ENCODE data around the gene KMT2E. TPM values are rescaled to one million over a fixed set of nuclear protein-coding genes. Genes with fewer than 3 reads are reported as not detected.
A peak's percentile ranks its signal among the peaks of the same experiment; 100 is the strongest.

KMT2E gene
- total RNA-seq, 6 experiments from 2014 or later, result 39.7 to 53.4 (median 50.1) TPM

DNA sequence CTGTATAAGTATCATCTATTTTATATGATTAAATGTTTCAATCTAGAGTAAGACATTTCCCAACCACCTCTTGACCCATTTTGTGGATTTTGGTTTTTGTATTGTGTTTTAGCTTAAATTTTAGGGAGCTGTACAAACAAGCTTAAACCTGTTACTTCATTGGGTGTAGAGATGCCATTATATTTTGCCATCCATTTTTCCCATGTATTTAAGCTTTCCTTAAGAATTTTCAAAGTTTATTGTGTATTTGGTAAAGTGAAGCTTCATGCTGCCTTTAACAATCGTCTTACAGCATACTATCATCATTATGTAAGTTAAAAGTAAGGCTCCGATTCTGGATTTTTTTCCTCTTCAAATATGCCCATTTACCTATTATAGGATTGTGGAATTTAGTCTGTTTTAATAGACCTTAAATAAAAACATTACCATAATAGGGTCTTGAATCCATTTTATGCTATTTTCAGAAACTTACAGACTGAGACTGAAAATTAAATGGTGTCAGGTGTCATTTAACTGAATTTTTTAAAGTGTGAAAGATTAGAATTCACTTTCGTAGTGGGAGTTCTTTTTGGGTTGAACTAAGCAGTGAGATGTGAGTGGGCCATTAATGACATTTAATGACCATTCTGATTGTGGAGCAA, 2.2 kb downstream of the KMT2E start:
- no peak for DNase-seq
- TF ChIP-seq, protein P1, sequence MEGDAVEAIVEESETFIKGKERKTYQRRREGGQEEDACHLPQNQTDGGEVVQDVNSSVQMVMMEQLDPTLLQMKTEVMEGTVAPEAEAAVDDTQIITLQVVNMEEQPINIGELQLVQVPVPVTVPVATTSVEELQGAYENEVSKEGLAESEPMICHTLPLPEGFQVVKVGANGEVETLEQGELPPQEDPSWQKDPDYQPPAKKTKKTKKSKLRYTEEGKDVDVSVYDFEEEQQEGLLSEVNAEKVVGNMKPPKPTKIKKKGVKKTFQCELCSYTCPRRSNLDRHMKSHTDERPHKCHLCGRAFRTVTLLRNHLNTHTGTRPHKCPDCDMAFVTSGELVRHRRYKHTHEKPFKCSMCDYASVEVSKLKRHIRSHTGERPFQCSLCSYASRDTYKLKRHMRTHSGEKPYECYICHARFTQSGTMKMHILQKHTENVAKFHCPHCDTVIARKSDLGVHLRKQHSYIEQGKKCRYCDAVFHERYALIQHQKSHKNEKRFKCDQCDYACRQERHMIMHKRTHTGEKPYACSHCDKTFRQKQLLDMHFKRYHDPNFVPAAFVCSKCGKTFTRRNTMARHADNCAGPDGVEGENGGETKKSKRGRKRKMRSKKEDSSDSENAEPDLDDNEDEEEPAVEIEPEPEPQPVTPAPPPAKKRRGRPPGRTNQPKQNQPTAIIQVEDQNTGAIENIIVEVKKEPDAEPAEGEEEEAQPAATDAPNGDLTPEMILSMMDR (IDR thresholded peaks at IDR 0.05), result no peak
- H3K4me3 Mint-ChIP-seq, result peak overlapping the region; percentile 100
- peaks cover 8% of the 10 kb centered on the region for H3K9me3 Mint-ChIP-seq
- H3K27ac Mint-ChIP-seq, result peak overlapping the region; percentile 100
- H3K27me3 Mint-ChIP-seq (ENCODE audit: insufficient read depth), result peaks cover 17% of the 10 kb centered on the region
- peaks cover 37% of the 10 kb centered on the region for H3K36me3 Mint-ChIP-seq (ENCODE audit: low read depth)
- H3K4me1 Mint-ChIP-seq (ENCODE audit: low read depth), result peaks cover 46% of the 10 kb centered on the region

DNA sequence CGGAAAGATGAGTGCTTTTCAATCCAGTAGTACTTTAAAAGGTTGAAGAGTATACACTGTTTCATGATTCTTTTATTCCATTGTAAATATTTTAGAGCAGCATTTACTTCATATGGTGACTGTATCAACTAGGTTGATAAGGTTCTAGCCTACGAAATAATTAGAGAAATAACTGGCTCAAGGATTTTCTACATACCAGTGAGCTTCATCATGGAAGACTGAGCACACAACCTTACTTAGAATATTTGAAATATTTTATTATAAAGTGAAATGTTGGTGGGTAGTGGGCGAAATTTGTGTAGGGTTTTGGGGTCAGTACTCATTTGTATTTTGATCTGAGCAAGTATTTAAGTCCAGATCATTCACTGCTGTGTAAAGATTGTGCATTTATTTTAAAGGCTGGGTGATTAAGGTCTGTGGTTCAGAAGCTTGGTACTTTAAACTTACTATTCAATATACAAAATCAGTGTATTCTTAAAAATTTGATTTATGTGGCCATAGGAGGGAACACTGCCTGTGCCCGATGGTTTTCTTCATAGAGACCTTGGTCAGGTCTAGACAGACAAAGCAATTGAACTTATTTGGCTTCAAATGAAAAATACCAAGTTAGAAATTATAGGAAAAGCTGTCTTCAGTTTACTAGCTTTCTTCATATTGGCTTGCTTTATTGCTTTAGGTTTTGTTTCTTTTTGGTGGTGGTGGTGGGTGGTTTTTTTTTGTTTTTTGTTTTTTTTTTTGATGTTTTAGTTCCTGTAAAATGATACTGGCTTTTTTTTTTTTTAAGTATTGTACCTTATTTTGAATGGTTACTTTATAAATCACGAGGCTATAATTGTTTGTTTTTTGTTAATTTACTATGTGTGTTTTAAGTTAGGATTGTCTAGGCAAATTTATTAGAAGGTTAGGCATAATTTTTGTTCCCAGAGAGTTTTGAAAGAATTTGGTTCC, 3.0 kb downstream of the KMT2E start:
- Mint-ChIP-seq H3K4me3 (peak overlapping the region; percentile 100), H3K36me3 (ENCODE audit: low read depth) (peaks cover 30% of the 10 kb centered on the region), H3K27me3 (ENCODE audit: insufficient read depth) (peaks cover 15% of the 10 kb centered on the region), H3K27ac (peak overlapping the region; percentile 100), H3K9me3 (peaks cover 8% of the 10 kb centered on the region), H3K4me1 (ENCODE audit: low read depth) (peaks cover 52% of the 10 kb centered on the region)
- peak; percentile 34 for DNase-seq
- TF ChIP-seq, protein P1 (IDR thresholded peaks at IDR 0.05), result no peak

DNA sequence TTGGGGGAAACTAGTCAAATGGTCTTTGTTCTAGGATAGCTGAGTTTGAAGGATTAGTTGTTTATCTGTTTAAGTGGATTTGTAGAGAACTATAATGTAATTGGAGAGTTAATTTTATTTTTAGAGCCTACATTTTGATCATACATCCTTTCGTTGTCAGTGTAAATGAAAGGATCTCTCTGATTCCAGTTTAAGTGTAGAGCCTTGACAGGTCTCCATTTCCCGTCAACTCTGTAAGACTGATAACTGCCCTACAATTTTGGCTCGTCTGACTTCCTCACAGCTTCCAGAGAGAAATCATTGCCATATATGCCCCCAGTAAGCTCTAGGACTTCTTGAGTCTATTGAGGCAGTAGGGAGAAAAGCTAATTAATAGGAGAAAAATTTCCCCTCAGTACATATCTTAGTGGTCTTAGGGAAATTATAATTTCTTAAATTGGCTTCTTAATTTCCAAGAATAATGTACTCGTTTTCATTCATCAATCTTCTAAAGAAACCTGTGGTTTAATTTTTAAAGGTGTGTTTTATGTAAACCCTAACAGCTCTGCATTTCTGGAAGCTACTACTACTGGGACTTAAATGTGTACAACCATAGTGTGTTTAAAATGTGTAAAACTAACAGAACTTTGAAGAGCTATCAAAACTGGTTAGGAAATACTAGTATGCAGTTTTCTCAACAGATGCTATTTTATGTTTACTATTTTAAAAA, 3.8 kb downstream of the KMT2E start:
- no peak for DNase-seq

DNA sequence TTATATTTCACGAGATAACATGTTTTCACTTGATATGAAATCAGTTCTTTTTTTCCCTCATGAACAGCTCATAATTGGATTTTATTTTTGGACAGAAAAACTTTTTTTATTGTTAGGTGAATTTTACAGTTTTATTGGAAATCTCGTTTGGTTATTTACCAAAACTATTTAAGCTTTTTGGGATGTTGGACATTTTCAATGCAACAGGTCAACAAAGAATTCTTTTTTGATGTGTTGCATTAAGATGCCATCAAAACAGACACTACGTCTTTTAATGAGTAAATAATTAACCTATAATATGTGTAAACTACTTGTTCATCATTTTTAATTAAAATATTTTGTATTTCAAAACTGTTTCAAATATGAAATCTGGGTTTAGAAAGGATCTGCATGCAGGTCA, 5.3 kb downstream of the KMT2E start:
- H3K4me3 Mint-ChIP-seq, result no peak overlapping the region
- no peak overlapping the region for H3K27ac Mint-ChIP-seq
- TF ChIP-seq, protein P1 (IDR thresholded peaks at IDR 0.05), result no peak
- DNase-seq, result no peak
- H3K4me1 Mint-ChIP-seq (ENCODE audit: low read depth), result peaks cover 72% of the 10 kb centered on the region
- peaks cover 15% of the 10 kb centered on the region for H3K36me3 Mint-ChIP-seq (ENCODE audit: low read depth)
- no peaks in the 10 kb centered on the region for H3K9me3 Mint-ChIP-seq
- no peaks in the 10 kb centered on the region; the same call in 1 of the 2 replicates for H3K27me3 Mint-ChIP-seq (ENCODE audit: insufficient read depth)

More for the DNA sequence above, 3.8 kb downstream of the KMT2E start:
- Mint-ChIP-seq H3K27ac (peak overlapping the region; percentile 100), H3K36me3 (ENCODE audit: low read depth) (peaks cover 24% of the 10 kb centered on the region), H3K9me3 (peaks cover 7% of the 10 kb centered on the region), H3K27me3 (ENCODE audit: insufficient read depth) (peaks cover 7% of the 10 kb centered on the region), H3K4me1 (ENCODE audit: low read depth) (peaks cover 60% of the 10 kb centered on the region), H3K4me3 (peak overlapping the region; percentile 100)
- TF ChIP-seq, protein P1 (IDR thresholded peaks at IDR 0.05), result no peak

DNA sequence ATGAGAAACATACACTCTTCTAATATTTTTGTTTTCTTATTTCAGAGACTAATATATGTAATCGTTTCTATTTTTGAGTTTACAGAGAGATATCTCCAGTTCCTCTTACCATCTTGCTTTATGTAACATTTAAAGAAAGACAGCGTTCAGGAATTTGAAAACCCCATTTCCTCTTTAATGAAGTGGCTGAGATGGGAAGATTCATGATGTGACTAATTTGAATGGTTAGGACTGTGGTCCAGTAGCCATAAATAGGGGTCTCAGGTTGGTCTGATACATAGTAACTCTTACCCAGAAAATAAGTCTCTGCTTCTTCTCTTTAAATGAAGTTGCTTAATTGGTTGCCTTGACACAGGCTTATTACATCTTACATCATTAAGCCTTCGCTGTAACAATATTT, 6.9 kb downstream of the KMT2E start:
- H3K4me1 Mint-ChIP-seq (ENCODE audit: low read depth), result peaks cover 88% of the 10 kb centered on the region
- H3K4me3 Mint-ChIP-seq, result no peak overlapping the region; the same call in 1 of the 2 replicates
- H3K27ac Mint-ChIP-seq, result peak overlapping the region; percentile 52; the same call in 1 of the 2 replicates
- no peaks in the 10 kb centered on the region; the same call in 1 of the 2 replicates for H3K36me3 Mint-ChIP-seq (ENCODE audit: low read depth)
- DNase-seq, result no peak
- no peaks in the 10 kb centered on the region for H3K9me3 Mint-ChIP-seq
- TF ChIP-seq, protein P1 (IDR thresholded peaks at IDR 0.05), result no peak
- H3K27me3 Mint-ChIP-seq (ENCODE audit: insufficient read depth), result no peaks in the 10 kb centered on the region
